GM19025 (cell line): ENCODE measurements around the gene OR5I1.
"Not testable (repeated sequence)": the region's sequence is repeated elsewhere in the genome, so short reads cannot be mapped to it uniquely, and the experiment has no call there.

Experiments used
- ATAC-seq: cut with Tn5 transposase; IDR thresholded peaks from one replicate; pipeline ENCODE4 v1.9.1; 2021; ENCODE audit warnings: mild to moderate bottlenecking, low read depth, moderate library complexity; ENCODE audit not compliant: unreplicated experiment

OR5I1 gene

GRCh38 chr11:55936300-55936699 lies at the start of gene OR5I1:
Gene OR5I1, minus strand, starts transcription at chr11:55936400. Its CDS starts 0 bp downstream, at chr11:55936400.
- no peak for ATAC-seq

GRCh38 chr11:55970935-55971334 lies 34.7 kb upstream of the OR5I1 start:
- ATAC-seq, result no peak

GRCh38 chr11:55969845-55970244 lies 33.6 kb upstream of the OR5I1 start, which contains the start of gene OR10AG1:
Gene OR10AG1, minus strand, starts transcription at chr11:55969945. Its CDS starts 38 bp downstream, at chr11:55969907.
- no peak for ATAC-seq

GRCh38 chr11:55967914-55968313 lies 31.7 kb upstream of the OR5I1 start:
- ATAC-seq, result no peak

- no peak for ATAC-seq
These were observed 30.2 kb upstream of the OR5I1 start for GRCh38 chr11:55966391-55966790.

- no peak for ATAC-seq
These were observed 20.3 kb upstream of the OR5I1 start for GRCh38 chr11:55956521-55956920.

- ATAC-seq, result no peak
These were observed 13.1 kb upstream of the OR5I1 start for GRCh38 chr11:55949330-55949729.

GRCh38 chr11:55942785-55943392 lies 6.7 kb upstream of the OR5I1 start:
- no peak for ATAC-seq

GRCh38 chr11:55920537-55920936 lies 15.7 kb downstream of the OR5I1 start:
- ATAC-seq, result no peak

GRCh38 chr11:55914482-55914881 lies 21.7 kb downstream of the OR5I1 start, which contains the start of gene OR5W2:
Gene OR5W2, minus strand, starts transcription at chr11:55914582. Its CDS starts 0 bp downstream, at chr11:55914582.
- ATAC-seq, result no peak

- ATAC-seq, result no peak
These were observed 33.9 kb downstream of the OR5I1 start for GRCh38 chr11:55902308-55902707.

GRCh38 chr11:55895216-55895615 lies 41.0 kb downstream of the OR5I1 start:
- ATAC-seq, result no peak

- ATAC-seq, result not testable (repeated sequence)
These were observed 50.7 kb downstream of the OR5I1 start for GRCh38 chr11:55885481-55885880.
